ENCODE data around the gene EPN1.

Gene EPN1

GRCh38 chr19:55674841-55675660 lies at the start of gene EPN1:
TSS of gene EPN1 (plus strand) at chr19:55675226. CDS start at chr19:55678628, 3,402 bp downstream.
- peak; percentile 99 for DNase-seq

DNA sequence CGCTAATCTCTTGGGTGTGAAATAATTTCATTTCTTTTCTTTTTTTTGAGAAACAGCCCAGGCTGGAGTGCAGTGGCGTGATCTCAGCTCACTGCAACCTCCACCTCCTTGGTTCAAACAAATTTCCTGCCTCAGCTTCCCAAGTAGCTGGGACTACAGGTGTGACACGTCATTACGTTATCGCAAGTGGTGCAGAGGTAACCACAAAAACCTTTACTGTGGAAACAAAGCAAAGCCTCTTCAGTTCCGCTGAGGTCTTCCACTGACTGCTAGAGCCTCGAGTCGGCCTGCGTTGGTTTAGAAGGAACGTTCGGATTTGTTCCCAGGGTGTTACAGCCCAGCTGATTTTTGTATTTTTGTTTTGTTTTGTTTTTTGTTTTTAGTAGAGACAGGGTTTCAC lies 48.7 kb upstream of the EPN1 start:
- no peak for DNase-seq

GRCh38 chr19:55632463-55632834 lies 42.6 kb upstream of the EPN1 start:
- peak; percentile 95 for DNase-seq

- no peak for DNase-seq
Measured at GRCh38 chr19:55633861-55634260, 41.2 kb upstream of the EPN1 start.

DNA sequence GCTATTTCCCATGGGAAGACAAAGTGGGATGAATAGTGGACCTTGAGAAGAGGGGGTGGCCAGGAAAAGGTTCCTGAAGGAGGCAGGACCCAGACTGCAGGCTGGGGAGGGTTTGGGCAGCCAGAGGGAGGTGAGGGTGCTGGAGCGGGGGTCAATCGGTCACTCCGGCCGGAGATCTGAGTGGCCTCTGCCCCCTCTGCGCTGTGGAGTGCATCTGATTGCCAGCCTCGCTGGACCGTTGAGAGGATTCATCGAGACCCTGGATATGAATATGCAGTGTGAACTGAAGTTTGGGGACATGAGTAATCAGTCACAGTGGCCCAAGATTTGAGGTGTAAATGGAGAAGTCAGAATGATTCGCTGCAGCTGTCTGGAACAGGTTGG lies 39.7 kb upstream of the EPN1 start:
- no peak for DNase-seq

- DNase-seq: no peak
Measured at GRCh38 chr19:55635856-55636440, 39.1 kb upstream of the EPN1 start.

GRCh38 chr19:55636723-55637122 lies 38.3 kb upstream of the EPN1 start:
- DNase-seq: no peak

GRCh38 chr19:55637534-55637933 lies 37.5 kb upstream of the EPN1 start:
- DNase-seq: no peak

GRCh38 chr19:55638864-55639359 lies 36.1 kb upstream of the EPN1 start:
- no peak for DNase-seq

GRCh38 chr19:55640043-55640576 lies 34.9 kb upstream of the EPN1 start:
- DNase-seq: peak; percentile 58

DNA sequence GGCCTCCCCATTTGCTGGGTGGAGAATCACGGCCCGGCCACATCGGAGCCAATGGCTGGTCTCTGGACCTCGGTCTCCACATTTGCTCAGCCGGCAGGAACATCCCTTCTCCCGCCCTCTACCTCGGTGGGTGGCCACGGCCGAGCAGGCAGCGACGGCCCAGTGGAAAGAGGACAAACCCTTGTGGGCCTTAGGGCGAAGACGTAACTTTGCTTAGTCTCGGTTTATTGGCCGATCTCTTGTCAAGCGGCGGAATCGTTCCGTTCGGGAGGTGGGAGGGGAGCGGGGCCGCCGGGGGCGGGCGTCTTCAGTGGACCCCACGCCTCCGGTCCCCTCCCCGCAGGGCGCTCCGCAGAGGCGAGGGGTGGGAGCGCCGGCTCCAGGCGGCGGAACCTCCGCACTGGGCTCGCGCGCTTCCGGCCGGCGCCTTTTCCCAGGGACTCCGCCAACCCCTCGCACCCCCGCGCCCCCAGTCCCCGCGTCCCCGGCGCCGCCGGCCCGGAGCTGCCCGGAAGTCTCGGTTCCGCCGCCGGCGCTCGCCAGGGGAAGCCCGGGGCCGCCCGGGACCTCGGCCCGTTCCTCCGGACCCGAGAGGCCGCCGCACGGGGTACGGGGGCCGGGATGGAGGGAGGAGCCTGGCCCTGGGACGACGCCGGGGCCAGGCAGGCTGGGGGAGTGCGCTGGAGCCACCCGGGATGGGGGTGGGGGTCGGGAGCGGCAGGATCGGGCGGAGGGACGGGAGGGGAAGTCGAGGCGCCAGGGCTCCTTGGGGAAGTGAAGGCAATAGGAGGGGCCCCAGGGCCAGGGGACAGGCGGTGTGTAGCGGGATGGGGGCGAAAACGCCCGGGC lies 34.2 kb upstream of the EPN1 start, which contains the start of gene ZNF580:
ZNF580 (plus strand) TSS at position 426 of the 849 bp plus-strand sequence. CDS start 1,507 bp downstream, outside the sequence.
- DNase-seq: peak; percentile 53

- no peak for DNase-seq
Measured at GRCh38 chr19:55641426-55642152, 33.4 kb upstream of the EPN1 start.

DNA sequence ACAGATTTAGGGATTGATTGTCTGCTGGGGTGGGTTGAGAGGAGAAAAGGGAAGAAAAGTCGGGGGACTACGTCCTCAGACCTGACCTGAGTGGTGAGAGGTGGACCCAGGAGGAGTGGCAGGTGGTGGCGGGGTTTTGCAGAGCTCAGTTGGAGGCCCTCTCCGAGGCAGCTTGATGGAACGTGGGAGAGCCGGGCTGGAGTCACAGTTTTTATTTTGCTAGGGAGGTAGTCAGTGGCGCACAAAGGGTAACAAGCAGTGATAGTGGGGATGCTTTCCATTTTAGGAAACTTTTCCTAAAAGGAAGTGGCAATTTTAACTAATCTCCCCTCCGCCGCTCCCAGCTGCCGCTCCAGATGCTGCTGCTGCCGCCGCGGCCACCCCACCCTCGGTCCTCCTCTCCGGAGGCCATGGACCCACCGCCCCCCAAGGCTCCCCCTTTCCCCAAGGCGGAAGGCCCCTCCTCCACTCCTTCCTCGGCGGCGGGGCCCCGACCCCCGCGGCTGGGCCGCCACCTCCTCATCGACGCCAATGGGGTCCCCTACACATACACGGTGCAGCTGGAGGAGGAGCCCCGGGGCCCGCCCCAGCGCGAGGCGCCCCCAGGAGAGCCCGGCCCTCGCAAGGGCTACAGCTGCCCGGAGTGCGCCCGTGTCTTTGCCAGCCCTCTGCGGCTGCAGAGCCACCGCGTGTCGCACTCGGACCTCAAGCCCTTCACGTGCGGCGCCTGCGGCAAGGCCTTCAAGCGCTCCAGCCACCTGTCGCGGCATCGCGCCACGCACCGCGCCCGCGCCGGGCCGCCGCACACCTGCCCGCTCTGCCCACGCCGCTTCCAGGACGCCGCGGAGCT lies 32.6 kb upstream of the EPN1 start:
- DNase-seq: no peak

DNA sequence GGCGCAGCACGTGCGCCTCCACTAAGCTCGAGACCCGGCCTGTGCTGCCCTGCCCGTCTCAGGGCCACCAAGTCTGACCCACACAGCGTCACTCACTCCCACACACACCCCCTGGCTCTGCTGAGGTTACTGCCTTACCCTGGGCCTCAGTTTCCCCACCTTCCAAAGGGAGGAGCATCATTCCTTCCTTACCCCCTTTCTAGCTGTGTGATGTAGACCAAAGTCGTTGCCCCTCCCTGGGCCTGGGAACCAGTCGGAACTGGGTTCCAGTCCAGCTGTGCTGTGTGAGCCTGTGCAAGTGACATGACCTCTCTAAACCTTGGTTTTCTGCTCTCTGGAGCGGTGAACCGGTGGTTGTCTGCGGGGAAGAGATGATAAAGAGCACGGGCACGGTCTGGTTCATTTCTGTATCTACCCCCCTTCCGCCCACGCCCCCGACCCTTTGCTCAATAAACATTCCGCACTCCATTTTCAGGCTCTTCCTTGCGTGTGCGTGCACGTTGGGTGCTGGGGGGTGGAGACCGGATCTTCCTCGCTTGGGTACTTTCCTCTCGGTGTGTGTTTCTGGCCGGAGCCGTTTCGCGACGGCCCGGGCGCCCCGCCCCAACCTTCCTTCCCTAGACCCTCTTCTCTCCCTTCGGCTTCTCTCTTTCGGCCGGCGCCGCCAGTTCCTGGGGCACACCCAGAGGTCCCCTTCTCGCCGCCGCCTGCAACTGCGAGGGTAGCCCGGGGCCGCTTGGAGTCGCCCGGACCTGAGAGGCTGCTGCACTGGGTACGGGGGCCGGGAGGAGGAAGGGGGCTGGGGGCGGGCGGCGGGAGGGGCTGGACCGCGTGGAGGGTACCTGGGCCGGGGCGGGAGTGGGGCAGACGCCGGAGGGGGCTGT lies 31.8 kb upstream of the EPN1 start, which contains the start of gene ZNF581:
ZNF581 (plus strand) TSS at position 647 of the 884 bp plus-strand sequence. CDS start 923 bp downstream, outside the sequence.
- DNase-seq: peak; percentile 57

DNA sequence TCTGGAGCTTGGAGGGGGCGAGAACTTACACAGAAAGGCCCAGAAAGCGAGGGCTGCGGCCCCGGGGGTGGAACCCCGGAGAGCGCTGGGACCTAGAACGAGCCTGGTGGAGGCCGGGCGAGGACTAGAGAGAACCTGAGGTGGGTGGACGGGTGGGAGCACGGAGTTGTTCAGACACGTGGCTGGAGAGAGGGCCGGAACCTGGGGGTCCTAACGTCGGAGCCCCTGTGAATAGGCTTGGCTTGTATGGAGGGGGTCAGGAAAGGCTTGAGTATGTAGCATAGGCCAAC lies 31.2 kb upstream of the EPN1 start:
- DNase-seq: no peak

DNA sequence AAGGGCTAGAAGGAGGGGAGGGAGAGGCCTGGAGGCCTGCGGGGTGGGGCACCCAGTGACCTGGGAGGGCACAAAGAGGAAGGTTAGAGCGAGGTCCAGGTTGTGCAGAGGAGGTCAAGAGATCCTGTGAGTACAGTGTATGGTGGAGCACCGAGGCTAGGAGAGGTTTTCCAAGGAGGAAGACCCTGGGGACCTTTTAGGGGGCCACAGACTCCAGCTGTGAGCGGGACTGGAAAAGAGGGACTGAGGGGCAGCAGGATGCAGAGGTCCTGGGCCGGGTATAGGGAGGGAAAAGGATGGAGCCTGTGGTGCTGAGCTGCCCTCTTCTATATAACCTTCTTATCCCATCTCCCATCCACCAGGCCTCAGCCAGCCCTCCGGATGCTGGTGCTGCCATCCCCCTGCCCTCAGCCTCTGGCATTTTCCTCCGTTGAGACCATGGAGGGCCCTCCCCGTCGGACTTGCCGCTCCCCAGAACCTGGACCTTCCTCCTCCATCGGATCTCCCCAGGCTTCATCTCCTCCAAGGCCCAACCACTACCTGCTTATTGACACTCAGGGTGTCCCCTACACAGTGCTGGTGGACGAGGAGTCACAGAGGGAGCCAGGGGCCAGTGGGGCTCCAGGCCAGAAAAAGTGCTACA lies 30.7 kb upstream of the EPN1 start:
- no peak for DNase-seq

GRCh38 chr19:55644842-55645511 lies 30.0 kb upstream of the EPN1 start:
- no peak for DNase-seq

DNA sequence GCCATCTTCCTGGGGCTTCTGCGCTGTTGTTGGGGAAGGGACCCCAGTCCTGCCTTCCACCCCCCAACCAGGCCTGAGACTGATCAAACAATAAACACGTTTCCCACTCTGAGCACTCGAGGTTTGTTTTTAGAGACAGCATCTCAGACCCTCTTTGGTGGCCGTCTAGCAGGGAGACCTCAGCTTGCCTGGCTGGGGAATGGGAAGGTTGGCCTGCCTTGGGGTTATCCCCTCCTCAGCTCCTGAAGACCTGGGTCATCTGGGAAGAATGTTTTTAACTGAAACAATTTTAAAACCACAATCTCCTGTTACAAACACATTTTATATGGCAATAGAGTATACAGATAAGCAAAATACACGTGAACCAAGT lies 29.5 kb upstream of the EPN1 start:
- no peak for DNase-seq
